H1 (cell line): ENCODE measurements around the gene NOL3. TPM values are rescaled to one million over a fixed set of nuclear protein-coding genes. Genes with fewer than 3 reads are reported as not detected.

Source experiments
- CTCF ChIA-PET: fragments of 300-600 bp; sonication (Branson Sonifier 250); formaldehyde crosslinking; loops from one replicate; lab custom pipeline; 2021; ENCODE audit not compliant: partially characterized antibody; lab: Charles Lee
- POLR2A ChIA-PET: fragments of 300-600 bp; sonication (Branson Sonifier 250); formaldehyde crosslinking; loops from one replicate; lab custom pipeline; 2021; ENCODE audit warnings: inconsistent platforms; ENCODE audit not compliant: partially characterized antibody; lab: Charles Lee
- DNase-seq, 2 experiments: peaks; one replicate each; pipeline versions ENCODE4 v3.0.0 to v3.0.0-alpha.2; 2010 to 2022; ENCODE audit warnings: low spot score in 2 of 2, low read depth in 1 of 2, mixed read lengths in 1 of 2
- FAIRE-seq: peaks from 2 replicates; lab custom pipeline; 2011; peaks lifted over from hg19 to GRCh38; lab: Jason Lieb, UNC
- H2AFZ ChIP-seq: 2 replicates; pipeline ENCODE4 v1.8.1; 2012; ENCODE audit warnings: low read length, inconsistent platforms
- H2AK5ac ChIP-seq: 2 replicates; pipeline ENCODE4 v1.6.1; 2013; ENCODE audit warnings: low read depth, low read length
- H2BK120ac ChIP-seq: replicated peaks from 2 replicates; pipeline ENCODE3; 2013; ENCODE audit warnings: low read depth, low read length, inconsistent platforms
- H2BK12ac ChIP-seq: 2 replicates; pipeline ENCODE4 v1.6.1; 2013; ENCODE audit warnings: low read depth, low read length
- H2BK15ac ChIP-seq: 2 replicates; pipeline ENCODE4 v1.6.1; 2013; ENCODE audit warnings: low read length
- H2BK20ac ChIP-seq: 2 replicates; pipeline ENCODE4 v1.6.1; 2013; ENCODE audit warnings: low read length
- H2BK5ac ChIP-seq: 2 replicates; pipeline ENCODE4 v1.6.1; 2013; ENCODE audit warnings: low read depth, low read length
- H3K14ac ChIP-seq: 2 replicates; pipeline ENCODE4 v1.6.1; 2013; ENCODE audit warnings: inconsistent platforms; ENCODE audit not compliant: insufficient read length
- H3K18ac ChIP-seq: 2 replicates; pipeline ENCODE4 v1.6.1; 2013; ENCODE audit warnings: low read length; ENCODE audit errors: extremely low read depth
- H3K23ac ChIP-seq: 2 replicates; pipeline ENCODE4 v1.6.1; 2013; ENCODE audit warnings: inconsistent platforms; ENCODE audit not compliant: insufficient read length
- H3K23me2 ChIP-seq: 2 replicates; pipeline ENCODE4 v1.6.1; 2013; ENCODE audit warnings: low read depth, low read length
- H3K27ac ChIP-seq: 2 replicates; pipeline ENCODE4 v1.6.1; 2011; ENCODE audit warnings: low read depth, low read length, inconsistent platforms
- H3K27me3 ChIP-seq, 4 experiments: replicated peaks in 1 of 4; 1 replicate in 1 of 4; 2 replicates in 3 of 4; pipeline versions ENCODE4 v1.6.1 to v1.8.1; 2011 to 2013; ENCODE audit warnings: low read length in 3 of 4, mild to moderate bottlenecking in 3 of 4, inconsistent platforms in 2 of 4, mixed read lengths in 2 of 4, moderate library complexity in 1 of 4; ENCODE audit not compliant: control insufficient read depth in 3 of 4, insufficient read depth in 3 of 4; ENCODE audit errors: extremely low read depth in 1 of 4
- H3K36me3 ChIP-seq, 4 experiments: 2 replicates each; pipeline versions ENCODE4 v1.6.1 to v1.8.1; 2011 to 2013; ENCODE audit warnings: mild to moderate bottlenecking in 4 of 4, low read length in 3 of 4, moderate library complexity in 2 of 4, control low read depth in 1 of 4, inconsistent platforms in 1 of 4; ENCODE audit not compliant: insufficient read depth in 4 of 4, control insufficient read depth in 2 of 4
- H3K4ac ChIP-seq: replicated peaks from 2 replicates; pipeline ENCODE3; 2013; ENCODE audit warnings: low read length, low read depth, mixed read lengths, inconsistent platforms; ENCODE audit not compliant: insufficient read length
- H3K4me1 ChIP-seq, 4 experiments: replicated peaks in 1 of 4; 1 replicate in 1 of 4; 2 replicates in 3 of 4; pipeline versions ENCODE4 v1.6.1 to v1.8.1; 2011 to 2013; ENCODE audit warnings: low read length in 3 of 4, inconsistent platforms in 2 of 4, mixed read lengths in 1 of 4; ENCODE audit not compliant: insufficient read depth in 4 of 4, control insufficient read depth in 3 of 4
- H3K4me2 ChIP-seq, 2 experiments: 2 replicates each; pipeline versions ENCODE4 v1.6.1 to v1.8.1; 2011 to 2013; ENCODE audit warnings: low read depth in 2 of 2, low read length in 2 of 2, control low read depth in 1 of 2, inconsistent platforms in 1 of 2, mild to moderate bottlenecking in 1 of 2; ENCODE audit not compliant: insufficient read depth in 1 of 2
- H3K4me3 ChIP-seq, 4 experiments: fragments of 200-600, 300-600 bp in 1 of 4; sonication (generic), shearing (Covaris generic), sonication (Bioruptor Twin) in 1 of 4; 2 replicates each; pipeline versions ENCODE4 v1.5.1 to v1.8.1; 2011 to 2016; ENCODE audit warnings: low read length in 4 of 4, low read depth in 3 of 4, control low read depth in 2 of 4, inconsistent platforms in 2 of 4, mild to moderate bottlenecking in 2 of 4, mixed read lengths in 1 of 4, moderate library complexity in 1 of 4; ENCODE audit not compliant: insufficient read depth in 2 of 4; ENCODE audit errors: extremely low read depth in 1 of 4
- H3K56ac ChIP-seq: replicated peaks from 2 replicates; pipeline ENCODE3; 2013; ENCODE audit warnings: low read depth, mild to moderate bottlenecking, mixed read lengths, low read length, inconsistent platforms; ENCODE audit not compliant: insufficient read length
- H3K79me1 ChIP-seq: 2 replicates; pipeline ENCODE4 v1.6.1; 2013; ENCODE audit warnings: low read depth, low read length, control low read depth
- H3K79me2 ChIP-seq, 2 experiments: 2 replicates each; pipeline versions ENCODE4 v1.6.1 to v1.8.1; 2012 to 2013; ENCODE audit warnings: low read length in 2 of 2, mild to moderate bottlenecking in 2 of 2, inconsistent platforms in 1 of 2; ENCODE audit not compliant: insufficient read depth in 2 of 2, control insufficient read depth in 1 of 2
- H3K9ac ChIP-seq, 4 experiments: replicated peaks in 1 of 4; 1 replicate in 1 of 4; 2 replicates in 3 of 4; pipeline versions ENCODE4 v1.6.1 to v1.8.1; 2011 to 2013; ENCODE audit warnings: low read depth in 3 of 4, low read length in 3 of 4, control low read depth in 2 of 4, mild to moderate bottlenecking in 2 of 4, moderate library complexity in 2 of 4, inconsistent platforms in 1 of 4; ENCODE audit errors: extremely low read depth in 1 of 4
- H3K9me3 ChIP-seq, 2 experiments: 2 replicates each; pipeline versions ENCODE4 v1.6.1 to v1.8.1; 2012 to 2013; ENCODE audit warnings: mild to moderate bottlenecking in 2 of 2, moderate library complexity in 2 of 2, control low read depth in 1 of 2, inconsistent platforms in 1 of 2, low read depth in 1 of 2, low read length in 1 of 2, mixed read lengths in 1 of 2; ENCODE audit not compliant: insufficient read depth in 2 of 2
- H4K20me1 ChIP-seq, 2 experiments: replicated peaks in 1 of 2; 2 replicates each; pipeline versions ENCODE3 to v1.8.1; 2011 to 2013; ENCODE audit warnings: inconsistent platforms in 2 of 2, low read length in 2 of 2, mild to moderate bottlenecking in 1 of 2; ENCODE audit not compliant: insufficient read depth in 2 of 2, control insufficient read depth in 1 of 2
- H4K5ac ChIP-seq: 2 replicates; pipeline ENCODE4 v1.6.1; 2013; ENCODE audit warnings: low read length, low read depth, mixed read lengths, inconsistent platforms; ENCODE audit not compliant: insufficient read length
- H4K8ac ChIP-seq: 2 replicates; pipeline ENCODE4 v1.8.0; 2013; ENCODE audit warnings: mild to moderate bottlenecking, moderate library complexity, low read length, inconsistent platforms; ENCODE audit not compliant: insufficient read depth; ENCODE audit errors: extremely low read depth
- H4K91ac ChIP-seq: replicated peaks from 2 replicates; pipeline ENCODE3; 2013; ENCODE audit warnings: low read length, mixed read lengths, inconsistent platforms; ENCODE audit not compliant: insufficient read length
- BRCA1 ChIP-seq: IDR thresholded peaks from 2 replicates; pipeline ENCODE4 v1.6.1; 2012; ENCODE audit warnings: low read depth, low read length, improper control_type of control experiment
- CHD1 ChIP-seq: IDR thresholded peaks from 2 replicates; pipeline ENCODE4 v1.6.1; 2012; ENCODE audit warnings: low read depth, low read length, improper control_type of control experiment
- CHD2 ChIP-seq: IDR thresholded peaks from 2 replicates; pipeline ENCODE4 v1.6.1; 2012; ENCODE audit warnings: low read length, improper control_type of control experiment
- E2F6 ChIP-seq: IDR thresholded peaks from 2 replicates; pipeline ENCODE4 v1.6.1; 2012; ENCODE audit warnings: inconsistent platforms
- JUND ChIP-seq: IDR thresholded peaks from 2 replicates; pipeline ENCODE4 v1.6.1; 2011; ENCODE audit warnings: mild to moderate bottlenecking, improper control_type of control experiment, low read length
- KDM1A ChIP-seq: fragments of 200-600, 300-600 bp; sonication (generic); IDR thresholded peaks from 2 replicates; pipeline ENCODE4 v1.7.1; 2016; ENCODE audit warnings: mild to moderate bottlenecking, low read length, borderline replicate concordance
- MAX ChIP-seq: IDR thresholded peaks from 2 replicates; pipeline ENCODE4 v1.6.1; 2012; ENCODE audit warnings: inconsistent platforms
- NRF1 ChIP-seq: IDR thresholded peaks from 2 replicates; pipeline ENCODE4 v1.6.1; 2011; ENCODE audit warnings: mild to moderate bottlenecking, low read depth, low read length, improper control_type of control experiment
- RXRA ChIP-seq: IDR thresholded peaks from 2 replicates; pipeline ENCODE4 v1.6.1; 2011; ENCODE audit warnings: low read depth, mild to moderate bottlenecking, low read length, moderate library complexity; ENCODE audit not compliant: insufficient read depth
- SIN3A ChIP-seq, 2 experiments: IDR thresholded peaks in 1 of 2; conservative IDR thresholded peaks in 1 of 2; 2 replicates each; pipeline ENCODE4 v1.6.1; 2011 to 2012; ENCODE audit warnings: low read length in 2 of 2, improper control_type of control experiment in 1 of 2, low read depth in 1 of 2, mild to moderate bottlenecking in 1 of 2
- SP1 ChIP-seq: IDR thresholded peaks from 2 replicates; pipeline ENCODE4 v1.6.1; 2011; ENCODE audit warnings: low read depth, low read length
- SP4 ChIP-seq: IDR thresholded peaks from 2 replicates; pipeline ENCODE4 v1.6.1; 2012; ENCODE audit warnings: low read length, inconsistent platforms
- SUZ12 ChIP-seq: fragments of 200-600 bp; sonication (generic); IDR thresholded peaks from 2 replicates; pipeline ENCODE4 v1.6.1; 2012; ENCODE audit warnings: mild to moderate bottlenecking, inconsistent platforms, low read length, moderate library complexity, mixed read lengths
- TAF7 ChIP-seq: optimal IDR thresholded peaks from 2 replicates; pipeline ENCODE3; 2011; ENCODE audit warnings: low read depth, mild to moderate bottlenecking, inconsistent platforms, low read length, moderate library complexity, borderline replicate concordance
- ZNF274 ChIP-seq: IDR thresholded peaks from 2 replicates; pipeline ENCODE4 v1.7.0; 2012; ENCODE audit warnings: low read length, borderline replicate concordance; ENCODE audit errors: extremely low read depth
- polyA plus RNA-seq, 7 experiments: library from polyadenylated mRNA; depleted of rRNA in 3 of 7; stranded (reverse) in 5 of 7; unstranded in 2 of 7; fragments of >200 nt in 5 of 7; fragments of 200-250 nt in 2 of 7; gene quantifications; 1 replicate in 5 of 7; 2 replicates in 1 of 7; 4 replicates in 1 of 7; pipeline versions ENCODE4 v1.2.1 to v1.2.3, GENCODE V29; 2011 to 2013; ENCODE audit warnings: missing spikeins in 2 of 7, mixed read lengths in 2 of 7
- total RNA-seq: library from RNA; stranded (reverse); fragmentation: NEBNext Ultra II Directional; extraction: Animal tissue kit (Norgen Biotek cat#: 25700); gene quantifications from 2 replicates; pipeline ENCODE4 v1.2.1, GENCODE V29; 2021

Gene NOL3
- total and polyA plus RNA-seq, 2 of the 8 experiments (the other 6 are each of a cell fraction or from before 2014, with no cell fraction given): 2.2 to 4.6 TPM

GRCh38 chr16:67193536-67193935 lies 23.2 kb downstream of the NOL3 start:
- H3K9me3 ChIP-seq: no peaks in the 10 kb centered on the region
- no peak overlapping the region for H3K18ac ChIP-seq
- ChIA-PET CTCF (interaction anchor here (1.2 to 8.7 kb wide), 9 partner anchors 9 to 248 kb away, joined by 3 to 111 read pairs (median 5); no protein-coding TSS in a partner anchor), POLR2A (interaction anchor here (1.2 to 1.4 kb wide), 4 partner anchors 15 to 42 kb away, joined by 3 to 4 read pairs (median 3); partner anchors contain the start of gene B3GNT9)
- H3K27me3 ChIP-seq: no peaks in the 10 kb centered on the region
- H3K23ac ChIP-seq: no peak overlapping the region
- peaks cover 18 to 44% (median 34%) of the 10 kb centered on the region in 4 experiments for H3K36me3 ChIP-seq
- H3K56ac ChIP-seq: no peak overlapping the region
- peak overlapping the region in 2 of 4 experiments; percentile 98 to 99; a peak in 3 of 8 replicates for H3K4me3 ChIP-seq
- H2BK5ac ChIP-seq: no peak overlapping the region
- H3K14ac ChIP-seq: no peak overlapping the region
- FAIRE-seq (no peak), DNase-seq (no peak)
- H2AFZ ChIP-seq: no peak overlapping the region
- no peak overlapping the region for H2BK12ac ChIP-seq
- no peak overlapping the region for H2AK5ac ChIP-seq
- H2BK120ac ChIP-seq: no peak overlapping the region
- no peak overlapping the region for H4K5ac ChIP-seq
- no peak overlapping the region for H2BK20ac ChIP-seq
- H3K4me1 ChIP-seq: peaks cover 0 to 12% (median 7%) of the 10 kb centered on the region in 4 experiments; a peak in 5 of 7 replicates
- H4K8ac ChIP-seq: no peak overlapping the region
- peaks cover 7% of the 10 kb centered on the region for H3K23me2 ChIP-seq
- H4K20me1 ChIP-seq: peaks cover 5 to 29% of the 10 kb centered on the region in 2 experiments
- no peak overlapping the region for H2BK15ac ChIP-seq
- peaks cover 8 to 17% of the 10 kb centered on the region in 2 experiments for H3K79me2 ChIP-seq
- H4K91ac ChIP-seq: no peak overlapping the region
- no peak overlapping the region for H3K27ac ChIP-seq
- no peak overlapping the region for H3K9ac ChIP-seq
- H3K4me2 ChIP-seq: peak overlapping the region; percentile 93 to 94; a peak in 3 of 4 replicates
- H3K79me1 ChIP-seq: peaks cover 10% of the 10 kb centered on the region
- no peak overlapping the region for H3K4ac ChIP-seq
- TF ChIP-seq MAX: no peak
- no peak for TF ChIP-seq CHD2
- TF ChIP-seq SP4: no peak
- no peak for TF ChIP-seq SUZ12
- TF ChIP-seq CHD1: no peak
- TF ChIP-seq TAF7: no peak
- no peak for TF ChIP-seq BRCA1
- TF ChIP-seq ZNF274: no peak
- TF ChIP-seq NRF1: no peak
- TF ChIP-seq SIN3A (conservative IDR thresholded peaks at IDR 0.05 in 1 of 2, IDR thresholded peaks at IDR 0.05 in 1 of 2; ENCODE audit: low read depth in 1 of 2, low read length in 2 of 2): no peak
- TF ChIP-seq SP1: no peak
- TF ChIP-seq KDM1A: no peak
- TF ChIP-seq E2F6: no peak
- no peak for TF ChIP-seq JUND
- TF ChIP-seq RXRA: no peak
